ENCODE data around the gene TRIM69.
"Not testable (repeated sequence)": the region's sequence is repeated elsewhere in the genome, so short reads cannot be mapped to it uniquely, and the experiment has no call there.

TRIM69 gene

DNA sequence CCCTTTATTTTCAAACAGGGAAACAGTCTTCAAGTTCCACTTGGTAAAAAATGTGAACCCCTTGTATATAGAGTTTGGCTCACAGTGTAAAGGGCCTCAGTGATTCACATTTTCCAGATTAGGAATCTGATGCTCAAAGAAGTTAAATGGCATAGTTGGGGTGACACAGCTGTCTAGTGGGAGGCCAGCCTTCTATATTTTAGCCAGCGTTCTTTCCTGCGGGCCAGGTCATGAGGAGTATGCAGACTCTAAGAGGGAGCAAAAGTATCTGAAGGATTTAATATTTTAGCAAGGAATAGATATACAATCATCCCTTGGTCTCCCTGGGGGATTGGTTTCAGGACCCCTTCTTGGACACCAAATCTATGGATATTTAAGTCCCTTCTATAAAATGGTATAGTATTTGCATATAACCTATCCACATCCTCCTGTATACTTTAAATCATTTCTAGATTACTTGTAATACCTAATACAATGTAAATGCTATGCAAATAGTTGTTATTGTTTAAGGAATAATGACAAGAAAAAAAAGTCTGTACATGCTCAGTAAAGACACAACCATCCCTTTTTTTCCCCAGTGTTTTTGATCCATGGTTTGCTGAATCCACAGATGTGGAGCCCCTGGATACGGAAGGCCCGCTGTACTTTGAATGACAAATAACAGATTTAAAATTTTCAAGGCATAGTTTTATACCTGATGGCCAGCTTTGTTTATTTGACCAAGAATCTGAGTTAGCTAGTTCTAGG lies 18.0 kb upstream of the TRIM69 start:
- DNase-seq = no peak

DNA sequence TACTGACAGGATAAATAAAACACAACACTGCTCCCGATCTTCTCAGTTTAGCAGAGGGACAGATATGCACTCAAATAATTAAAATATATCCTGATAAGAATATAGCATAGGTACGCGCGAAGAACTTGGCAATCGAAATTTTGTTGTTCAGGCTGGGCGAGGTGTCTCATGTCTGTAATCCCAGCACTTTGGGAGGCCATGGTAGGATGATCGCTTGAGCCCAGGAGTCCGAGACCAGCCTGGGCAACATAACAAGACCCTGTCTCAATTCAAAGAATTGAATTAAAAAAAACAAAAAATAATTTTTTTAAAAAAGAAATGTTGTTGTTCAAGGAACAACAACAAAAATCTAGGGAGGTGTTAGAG lies 17.4 kb upstream of the TRIM69 start:
- no peak for DNase-seq

DNA sequence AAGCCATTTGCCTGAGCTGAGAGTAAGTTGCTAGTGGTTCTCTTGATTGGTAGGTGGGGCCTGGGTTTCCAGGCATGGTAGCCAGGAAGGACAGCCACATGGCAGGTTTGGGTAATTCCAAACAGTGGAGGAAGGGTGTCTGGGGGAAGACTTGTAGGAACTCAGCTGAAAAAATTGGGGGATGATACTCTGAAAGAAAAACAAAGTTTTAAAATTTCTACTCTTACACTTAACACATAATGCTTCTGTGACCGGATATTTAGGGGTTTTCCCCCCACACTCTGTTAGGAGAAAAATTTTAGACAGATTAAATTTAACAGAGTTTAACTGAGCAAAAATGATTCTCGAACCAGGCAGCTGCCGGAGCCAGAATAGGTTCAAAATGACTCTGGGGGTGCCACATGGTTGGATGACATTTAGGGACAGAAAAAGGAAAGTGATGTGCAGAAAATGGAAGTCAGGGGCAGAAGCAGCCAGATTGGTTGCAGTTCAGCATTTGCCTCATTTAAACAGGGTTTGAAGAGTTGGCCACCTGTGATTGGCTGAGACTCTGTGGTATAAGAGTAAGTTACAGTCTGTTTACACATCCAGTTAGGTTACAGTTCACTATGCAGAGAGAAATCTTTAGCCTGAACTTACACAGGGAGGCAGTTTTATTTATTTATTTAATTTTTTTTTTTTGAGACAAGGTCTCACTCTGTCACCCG lies 16.9 kb upstream of the TRIM69 start:
- peak; percentile 57 for DNase-seq

DNA sequence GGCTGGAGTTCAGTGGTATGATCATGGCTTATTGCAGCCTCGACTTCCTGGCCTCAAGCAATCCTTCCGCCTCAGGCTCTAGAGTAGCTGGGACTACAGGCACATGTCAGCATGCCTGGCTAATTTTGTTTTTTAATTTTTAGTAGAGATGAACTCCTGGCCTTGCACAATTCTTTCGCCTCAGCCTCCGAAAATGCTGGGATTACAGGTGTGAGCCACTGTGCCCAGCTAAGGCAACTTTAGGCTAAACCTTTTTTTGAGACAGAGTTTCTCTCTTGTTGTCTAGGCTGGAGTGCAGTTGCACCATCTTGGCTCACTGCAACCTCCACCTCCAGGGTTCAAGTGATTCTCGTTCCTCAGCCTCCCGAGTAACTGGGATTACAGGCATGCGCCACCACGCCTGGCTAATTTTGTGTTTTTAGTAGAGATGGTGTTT lies 16.3 kb upstream of the TRIM69 start:
- DNase-seq = not testable (repeated sequence)

DNA sequence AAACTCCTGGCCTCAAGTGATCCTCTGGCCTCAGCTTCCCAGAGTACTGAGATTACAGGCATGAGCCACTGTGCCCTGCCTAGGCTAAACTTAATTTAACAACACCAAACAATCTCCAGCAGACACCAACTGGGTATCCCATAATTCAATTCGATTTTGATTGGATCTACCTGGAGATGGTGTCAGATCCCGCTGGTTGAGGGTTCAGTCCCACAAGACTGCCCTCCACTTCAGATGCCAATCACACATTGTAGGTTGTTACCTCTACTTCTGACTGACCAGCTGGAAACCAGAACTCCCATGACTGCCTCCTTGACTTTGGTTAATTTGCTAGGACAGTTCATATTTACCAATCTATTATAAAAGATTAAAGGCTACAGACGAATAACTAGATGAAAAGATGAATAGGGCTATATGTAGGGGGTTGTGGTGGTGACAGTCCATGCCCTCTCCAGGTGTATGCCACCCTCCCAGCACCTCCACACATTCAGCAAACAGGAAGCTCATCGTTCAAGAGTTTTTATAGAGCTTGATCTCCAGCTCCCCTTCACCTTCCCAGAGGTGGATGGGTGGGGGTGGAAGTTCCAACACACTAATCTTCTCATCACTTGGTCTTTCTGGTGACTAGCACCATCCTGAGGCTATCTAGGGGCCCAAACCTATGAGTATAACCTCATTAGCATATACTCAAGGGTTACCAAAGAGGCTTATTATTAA lies 15.7 kb upstream of the TRIM69 start:
- DNase-seq = no peak

DNA sequence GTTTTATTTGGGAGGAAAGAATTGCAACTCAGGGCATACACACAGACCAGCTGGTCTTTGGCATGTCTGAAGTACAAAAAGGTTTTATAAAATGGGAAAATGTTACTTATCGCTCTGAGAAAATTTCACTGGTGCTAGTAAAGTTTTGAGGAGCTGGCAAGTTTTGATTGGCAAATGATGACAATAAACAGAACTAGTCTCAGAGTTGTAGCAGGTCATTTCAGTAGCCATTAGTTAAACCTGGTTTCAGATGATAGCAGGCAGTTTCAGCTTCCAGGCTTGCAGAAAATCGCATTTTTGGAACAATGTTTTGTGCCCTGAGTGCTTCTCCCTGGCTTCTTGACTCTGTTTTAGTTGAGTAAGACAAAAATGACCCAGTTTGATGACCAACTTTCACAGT lies 14.3 kb upstream of the TRIM69 start:
- DNase-seq = no peak

DNA sequence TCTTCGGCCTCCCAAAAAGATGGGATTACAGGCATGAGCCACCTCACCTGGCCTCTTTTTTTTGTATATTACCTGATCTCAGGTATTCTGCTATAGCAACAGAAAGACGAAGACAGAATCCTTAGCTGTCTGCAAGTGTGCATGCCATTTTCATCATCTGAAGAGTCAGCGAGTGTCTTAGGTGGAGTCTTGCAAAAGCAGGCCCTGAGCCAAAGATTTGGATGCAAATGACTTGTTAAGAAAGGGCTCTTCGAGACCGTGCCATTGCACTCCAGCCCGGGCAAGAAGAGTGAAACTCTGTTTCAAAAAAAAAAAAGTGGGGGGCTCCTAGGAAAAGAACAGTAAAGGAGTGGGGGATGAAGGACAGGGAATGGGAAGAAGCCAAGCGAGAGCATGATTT lies 10.2 kb upstream of the TRIM69 start:
- no peak for DNase-seq

DNA sequence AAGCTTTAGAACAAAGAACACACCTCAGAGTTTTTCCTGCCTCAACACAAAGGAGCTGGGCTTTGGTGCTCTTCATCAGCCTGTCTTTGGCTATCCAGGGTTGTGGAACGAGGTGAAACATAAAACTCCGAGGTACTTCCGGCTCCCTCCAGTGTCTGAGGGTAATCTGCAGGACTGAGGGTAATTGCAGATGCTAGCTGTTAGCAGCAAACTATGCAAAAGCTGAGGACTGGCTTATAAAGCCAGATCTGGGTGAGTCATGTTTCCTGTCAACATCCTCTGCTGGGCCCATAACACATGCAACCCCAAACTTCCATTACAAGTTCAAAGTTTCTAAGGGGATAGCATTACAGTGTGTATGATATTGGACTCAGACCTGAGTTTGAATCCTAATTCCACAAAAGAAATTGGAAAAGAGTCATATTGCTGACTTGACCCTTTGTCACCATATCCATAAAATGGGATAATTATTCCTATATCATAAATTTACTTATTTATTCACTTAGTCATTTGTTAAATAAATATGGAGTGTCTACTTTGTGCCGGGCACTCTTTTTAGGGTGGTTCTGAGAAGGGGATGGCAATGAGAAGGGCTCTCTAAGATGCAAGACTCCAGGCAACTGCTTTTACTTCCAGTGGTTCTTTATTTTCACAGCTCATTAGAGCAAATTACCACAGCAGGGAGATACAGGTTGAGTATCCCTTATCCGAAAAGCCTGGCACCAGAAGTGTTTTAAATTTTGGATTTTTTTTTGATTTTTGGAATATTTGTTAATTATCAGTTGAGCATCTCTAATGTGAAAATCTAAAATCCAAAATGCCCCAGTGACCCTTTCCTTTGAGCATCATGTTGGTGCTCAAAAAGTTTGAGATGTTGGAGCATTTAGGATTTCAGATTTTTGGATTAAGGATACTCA lies 9.5 kb upstream of the TRIM69 start:
- DNase-seq = peak; percentile 58

DNA sequence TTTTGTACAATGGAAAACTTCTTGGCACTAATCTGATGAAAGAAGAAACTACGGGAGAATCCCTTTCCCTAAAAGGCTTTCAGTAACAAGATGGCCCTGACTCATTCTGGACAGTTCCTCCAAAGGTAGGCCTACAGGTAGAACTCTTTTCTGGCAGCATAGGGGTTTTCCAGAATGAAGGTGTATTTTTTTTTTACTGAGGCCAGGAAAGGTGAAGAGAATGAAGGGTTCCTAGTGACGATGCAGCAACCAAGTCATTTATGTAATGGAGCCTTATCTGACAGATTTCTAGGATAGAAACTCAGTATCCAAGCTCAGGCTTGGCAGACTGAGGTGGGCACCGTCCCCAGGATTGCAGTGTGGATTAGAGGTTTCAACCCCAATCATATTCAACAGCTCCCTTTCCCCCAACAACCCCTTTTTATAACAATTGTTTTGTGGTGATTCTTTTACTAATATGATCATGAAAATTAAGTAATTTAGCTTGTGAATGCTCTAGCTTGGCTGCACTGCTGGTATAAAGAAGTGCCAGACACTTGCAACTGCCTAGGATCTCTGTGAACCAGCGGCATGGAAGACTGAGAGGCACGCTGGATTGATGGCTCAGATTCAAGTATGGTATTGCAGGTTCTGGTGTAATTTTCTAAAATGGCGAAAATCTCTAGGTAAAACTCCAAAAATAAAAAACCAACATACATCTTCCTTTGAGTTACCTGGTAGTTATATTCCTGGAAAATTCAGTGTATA lies 8.7 kb upstream of the TRIM69 start:
- DNase-seq = no peak

DNA sequence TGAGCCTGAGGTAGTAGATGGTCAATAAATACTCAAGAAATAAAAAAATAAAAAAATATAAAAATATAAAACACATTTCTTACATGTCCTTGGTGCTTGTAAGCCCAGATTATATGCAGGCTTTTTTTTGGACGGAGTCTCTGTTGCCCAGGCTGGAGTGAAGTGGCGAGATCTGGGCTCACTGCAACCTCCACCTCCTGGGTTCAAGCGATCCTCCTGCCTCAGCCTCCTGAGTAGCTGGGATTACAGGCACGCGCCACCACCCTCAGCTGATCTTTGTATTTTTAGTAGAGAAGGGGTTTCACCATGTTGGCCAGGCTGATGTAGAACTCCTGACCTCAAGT lies 8.1 kb upstream of the TRIM69 start:
- not testable (repeated sequence) for DNase-seq

DNA sequence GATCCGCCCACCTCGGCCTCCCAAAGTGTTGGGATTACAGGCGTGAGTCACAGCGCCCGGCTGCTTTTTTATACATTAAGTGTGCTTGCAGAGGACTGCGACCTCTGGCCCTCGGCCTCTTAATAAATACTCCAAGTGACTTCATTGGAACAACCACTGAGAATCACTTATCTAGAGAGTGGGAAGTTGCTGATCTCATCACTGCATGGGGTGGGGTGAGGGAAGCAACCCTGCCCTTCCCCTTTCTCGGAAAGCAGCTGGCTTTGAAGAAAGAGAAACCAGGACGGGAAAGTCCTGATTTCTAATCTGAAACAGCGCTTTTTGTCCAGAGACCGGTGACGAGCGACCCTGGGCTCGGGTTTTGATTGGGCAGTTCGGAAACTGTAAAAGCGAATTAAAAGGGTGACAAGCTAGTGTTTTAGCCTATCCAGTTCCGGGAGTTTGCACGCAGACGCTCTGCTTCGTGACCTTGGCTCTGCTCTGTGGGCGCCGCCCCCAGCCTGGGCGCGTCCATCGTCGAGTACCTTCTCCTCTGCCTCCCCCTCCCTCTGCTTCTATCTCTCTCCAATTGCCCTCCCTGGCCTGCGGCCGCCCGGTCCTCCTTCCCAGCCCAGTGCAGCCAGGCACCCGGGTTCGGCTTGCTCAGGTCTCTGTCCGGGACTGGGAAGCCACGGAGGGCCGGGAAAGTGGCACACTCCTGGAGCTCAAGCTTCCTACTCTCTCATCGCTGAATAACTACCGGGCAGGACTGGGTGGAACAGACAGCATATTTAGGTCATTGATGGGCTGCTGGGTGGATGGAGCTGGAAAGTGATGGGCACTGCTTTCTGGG lies 7.5 kb upstream of the TRIM69 start:
- peak; percentile 87 for DNase-seq

DNA sequence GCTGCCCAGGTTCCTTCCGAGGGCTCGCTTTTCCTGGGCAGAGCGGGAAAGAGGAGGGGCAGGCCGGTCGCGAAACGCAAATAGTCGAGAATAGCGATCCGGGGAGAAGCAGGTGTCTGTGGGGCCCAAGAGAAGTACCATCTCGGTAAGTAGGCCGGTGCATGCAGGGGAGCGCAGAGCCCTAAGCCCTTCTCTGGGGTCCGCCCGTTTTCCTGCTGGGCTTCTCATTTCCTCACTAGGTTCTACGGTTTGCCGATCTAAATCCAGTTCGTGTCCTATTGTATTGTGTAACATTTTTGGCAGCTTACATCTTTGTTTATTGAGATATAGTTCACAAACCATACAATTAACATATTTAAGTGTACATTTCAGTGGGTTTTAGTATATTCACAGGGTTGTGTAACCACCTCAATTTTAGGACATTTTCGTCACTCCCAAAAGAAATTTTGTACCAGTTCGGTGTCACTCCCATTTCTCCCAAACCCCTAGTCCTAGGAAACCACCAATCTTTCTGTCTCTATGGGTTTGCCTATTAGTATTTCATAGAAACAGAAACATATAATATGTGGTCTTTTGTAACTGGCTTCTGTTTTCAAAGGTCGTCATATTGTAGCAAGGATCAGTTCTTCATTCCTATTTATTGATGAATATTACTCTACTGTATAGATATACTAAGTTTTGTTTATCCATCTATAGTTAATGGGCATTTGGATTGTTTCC lies 6.8 kb upstream of the TRIM69 start:
- DNase-seq = no peak

DNA sequence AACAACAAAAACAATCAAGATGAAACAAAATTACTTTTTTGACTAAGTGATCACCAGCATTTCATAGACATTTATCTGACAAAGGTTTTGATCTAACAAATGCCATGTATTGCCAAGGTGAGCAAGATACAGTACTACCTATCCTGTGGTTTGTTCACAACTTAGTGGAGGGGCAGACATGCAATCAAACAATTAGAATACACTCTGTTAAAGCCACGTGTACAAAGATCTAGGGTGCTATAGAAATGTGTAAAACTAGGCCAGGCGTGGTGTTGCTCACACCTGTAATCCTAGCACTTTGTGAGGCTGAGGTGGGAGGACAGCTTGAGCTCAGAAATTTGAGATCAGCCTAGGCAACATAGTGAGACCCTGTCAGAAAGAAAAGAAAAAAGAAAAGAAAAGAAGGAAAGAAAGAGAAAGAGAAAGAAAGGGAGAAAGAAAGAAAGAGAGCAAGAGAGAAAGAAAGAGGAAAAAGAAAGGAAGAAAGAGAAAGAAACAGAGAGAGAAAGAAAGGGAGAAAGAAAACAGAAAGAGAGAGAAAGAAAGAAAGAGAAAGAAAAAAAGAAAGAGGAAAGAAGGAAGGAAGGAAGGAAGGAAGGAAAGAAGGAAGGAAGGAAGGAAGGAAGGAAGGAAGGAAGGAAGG lies 1.4 kb upstream of the TRIM69 start:
- no peak for DNase-seq

DNA sequence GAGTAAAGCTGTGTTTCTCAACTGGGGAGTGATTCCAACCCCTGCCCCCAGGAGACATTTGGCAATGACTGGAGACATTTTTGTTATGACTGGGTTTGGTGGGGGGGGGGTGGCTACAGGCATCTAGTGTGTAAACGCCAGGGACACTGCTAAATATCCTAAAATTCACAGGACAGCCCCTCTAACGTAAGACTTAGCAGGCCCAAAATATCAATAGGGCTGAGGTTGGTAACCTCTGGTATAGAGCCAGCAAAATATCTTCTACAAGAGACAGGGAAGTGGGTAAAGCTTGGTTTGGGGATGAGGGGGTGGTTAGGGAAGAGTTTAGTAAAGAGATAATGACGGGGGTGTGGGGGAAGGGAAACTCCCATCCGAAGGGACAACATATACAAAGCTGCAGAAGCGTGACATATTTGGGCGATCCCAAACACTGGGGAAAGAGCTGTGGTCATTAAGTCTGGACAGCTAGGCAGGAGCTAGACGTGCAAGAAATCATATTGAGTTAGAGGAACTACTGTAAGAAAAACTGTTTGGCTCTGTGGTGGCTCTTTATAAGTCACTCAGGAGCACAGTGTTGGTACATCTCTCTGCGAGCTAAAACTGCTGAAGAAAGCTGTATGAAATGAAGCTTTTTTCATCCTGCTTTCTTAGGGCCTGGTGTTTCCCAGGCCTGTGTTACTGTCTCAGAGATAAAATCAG lies 697 bp upstream of the TRIM69 start:
- peak; percentile 40 for DNase-seq

DNA sequence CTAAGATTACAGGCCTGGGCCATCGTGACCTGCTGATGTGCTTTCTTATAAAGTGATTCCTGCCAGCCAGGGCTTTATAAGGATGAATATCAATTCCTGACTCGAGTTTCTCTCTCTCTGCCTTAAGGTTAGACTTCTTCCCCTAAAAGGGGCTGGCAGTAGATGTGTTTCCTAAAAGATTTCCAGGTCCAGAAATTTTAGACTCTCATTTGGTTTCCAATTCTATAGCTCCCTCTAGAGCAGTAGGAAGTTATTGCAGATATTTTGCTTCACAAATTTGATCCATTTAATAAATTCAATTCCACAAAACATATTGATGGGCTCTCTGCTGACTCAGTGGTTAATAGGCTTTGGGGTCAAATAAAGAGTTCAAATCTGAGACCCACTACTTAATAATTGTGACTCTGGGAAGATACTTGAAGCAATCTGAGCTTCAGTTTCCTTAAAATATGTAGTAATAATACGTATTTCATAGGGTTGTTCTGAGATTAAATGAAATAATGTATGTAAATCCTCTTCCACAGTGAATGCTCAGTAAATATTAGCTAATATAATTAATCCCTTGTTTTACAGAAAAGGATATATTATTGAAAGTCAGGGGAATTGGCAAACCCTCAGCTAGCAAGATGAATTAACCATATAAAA lies 2.1 kb downstream of the TRIM69 start:
- no peak for DNase-seq

DNA sequence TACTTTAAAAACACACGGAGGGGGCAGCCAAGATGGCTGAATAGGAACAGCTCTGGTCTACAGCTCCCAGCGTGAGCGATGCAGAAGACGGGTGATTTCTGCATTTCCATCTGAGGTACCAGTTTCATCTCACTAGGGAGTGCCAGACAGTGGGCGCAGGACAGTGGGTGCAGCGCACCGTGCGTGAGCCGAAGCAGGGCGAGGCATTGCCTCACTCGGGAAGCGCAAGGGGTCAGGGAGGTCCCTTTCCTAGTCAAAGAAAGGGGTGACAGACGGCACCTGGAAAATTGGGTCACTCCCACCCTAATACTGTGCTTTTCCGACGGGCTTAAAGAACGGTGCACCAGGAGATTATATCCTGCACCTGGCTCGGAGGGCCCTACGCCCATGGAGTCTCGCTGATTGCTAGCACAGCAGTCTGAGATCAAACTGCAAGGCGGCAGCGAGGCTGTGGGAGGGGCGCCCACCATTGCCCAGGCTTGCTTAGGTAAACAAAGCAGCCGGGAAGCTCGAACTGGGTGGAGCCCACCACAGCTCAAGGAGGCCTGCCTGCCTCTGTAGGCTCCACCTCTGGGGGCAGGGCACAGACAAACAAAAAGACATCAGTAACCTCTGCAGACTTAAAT lies 3.0 kb downstream of the TRIM69 start:
- DNase-seq = not testable (repeated sequence)

DNA sequence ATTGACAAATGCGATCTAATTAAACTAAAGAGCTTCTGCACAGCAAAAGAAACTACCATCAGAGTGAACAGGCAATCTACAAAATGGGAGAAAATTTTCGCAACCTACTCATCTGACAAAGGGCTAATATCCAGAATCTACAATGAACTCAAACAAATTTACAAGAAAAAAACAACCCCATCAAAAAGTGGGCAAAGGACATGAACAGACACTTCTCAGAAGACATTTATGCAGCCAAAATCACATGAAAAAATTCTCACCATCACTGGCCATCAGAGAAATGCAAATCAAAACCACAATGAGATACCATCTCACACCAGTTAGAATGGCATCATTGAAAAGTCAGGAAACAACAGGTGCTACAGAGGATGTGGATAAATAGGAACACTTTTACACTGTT lies 7.1 kb downstream of the TRIM69 start:
- not testable (repeated sequence) for DNase-seq

DNA sequence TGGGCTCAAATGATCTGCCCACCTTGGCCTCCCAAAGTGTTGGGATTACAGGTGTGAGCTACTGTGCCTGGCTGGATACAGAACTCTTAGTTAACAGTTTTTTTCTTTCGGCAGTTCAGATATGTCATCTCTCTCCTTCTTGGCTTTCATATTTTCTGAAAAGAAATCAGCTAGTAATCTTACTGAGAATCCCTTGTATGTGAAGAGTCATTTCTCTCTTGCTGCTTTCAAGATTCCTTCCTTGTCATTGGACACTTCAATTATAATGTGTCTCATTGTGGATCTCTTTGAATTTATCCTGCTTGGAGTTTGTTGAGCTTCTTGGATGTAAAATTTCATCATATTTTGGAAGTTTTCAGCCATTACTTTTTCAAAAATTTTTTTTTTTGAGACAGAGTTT lies 17.0 kb downstream of the TRIM69 start:
- DNase-seq = no peak
